PC-3 (cell line): Measurements from ENCODE around the gene STRN4.

Experiments used
- EZH2 ChIP-seq: fragments of 300-600 bp; sonication (generic); IDR thresholded peaks from one replicate; pipeline ENCODE4 v1.6.1; 2017; ENCODE audit warnings: antibody characterized with exemption, mild to moderate bottlenecking, low read length; ENCODE audit not compliant: unreplicated experiment
- TF ChIP-seq, protein P1 (sequence below): fragments of 300-600 bp; sonication (generic); conservative IDR thresholded peaks from 2 replicates; pipeline ENCODE4 v1.5.1; 2017; ENCODE audit warnings: antibody characterized with exemption, low read depth, mild to moderate bottlenecking, low read length

DNA sequence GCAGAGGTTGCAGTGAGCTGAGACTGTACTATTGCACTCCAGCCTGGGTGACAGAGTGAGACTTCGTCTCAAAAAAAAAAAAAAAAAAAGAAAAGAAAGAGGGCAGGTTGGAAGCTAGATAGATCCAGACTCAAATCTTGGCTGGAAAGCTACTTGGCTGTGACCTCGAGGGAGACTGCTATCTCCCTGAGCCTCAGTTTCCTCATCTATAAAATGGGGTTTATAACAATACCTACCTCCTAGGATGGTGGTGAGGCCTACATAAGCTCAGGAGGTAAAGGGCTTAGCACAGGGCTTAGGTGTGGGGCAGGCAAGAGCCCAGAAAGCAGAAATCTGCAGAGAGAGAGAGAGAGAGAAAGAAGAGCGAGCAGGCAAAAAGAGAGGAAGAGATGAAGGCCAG, 61.1 kb downstream of the STRN4 start:
- TF ChIP-seq, protein P1, sequence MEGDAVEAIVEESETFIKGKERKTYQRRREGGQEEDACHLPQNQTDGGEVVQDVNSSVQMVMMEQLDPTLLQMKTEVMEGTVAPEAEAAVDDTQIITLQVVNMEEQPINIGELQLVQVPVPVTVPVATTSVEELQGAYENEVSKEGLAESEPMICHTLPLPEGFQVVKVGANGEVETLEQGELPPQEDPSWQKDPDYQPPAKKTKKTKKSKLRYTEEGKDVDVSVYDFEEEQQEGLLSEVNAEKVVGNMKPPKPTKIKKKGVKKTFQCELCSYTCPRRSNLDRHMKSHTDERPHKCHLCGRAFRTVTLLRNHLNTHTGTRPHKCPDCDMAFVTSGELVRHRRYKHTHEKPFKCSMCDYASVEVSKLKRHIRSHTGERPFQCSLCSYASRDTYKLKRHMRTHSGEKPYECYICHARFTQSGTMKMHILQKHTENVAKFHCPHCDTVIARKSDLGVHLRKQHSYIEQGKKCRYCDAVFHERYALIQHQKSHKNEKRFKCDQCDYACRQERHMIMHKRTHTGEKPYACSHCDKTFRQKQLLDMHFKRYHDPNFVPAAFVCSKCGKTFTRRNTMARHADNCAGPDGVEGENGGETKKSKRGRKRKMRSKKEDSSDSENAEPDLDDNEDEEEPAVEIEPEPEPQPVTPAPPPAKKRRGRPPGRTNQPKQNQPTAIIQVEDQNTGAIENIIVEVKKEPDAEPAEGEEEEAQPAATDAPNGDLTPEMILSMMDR: no peak
- no peak for TF ChIP-seq EZH2
